RWPE2 (cell line): ENCODE data around the gene EML5.

Experiments
- ATAC-seq: fragments of 200-7000 bp; cut with Tn5 transposase; 3 replicates; pipeline ENCODE4 v1.9.1; 2021; ENCODE audit warnings: low read depth
- DNase-seq: peaks from one replicate; pipeline ENCODE4 v3.0.0-alpha.2; 2020; ENCODE audit warnings: low spot score
- H3K27ac ChIP-seq: fragments of 450-650 bp; 2 replicates; pipeline ENCODE4 v1.5.1; 2017; ENCODE audit warnings: mild to moderate bottlenecking; ENCODE audit not compliant: poor library complexity, severe bottlenecking
- H3K27me3 ChIP-seq: fragments of 250-450 bp; sonication (Bioruptor Pico); 2 replicates; pipeline ENCODE4 v1.5.1; 2021; ENCODE audit warnings: mild to moderate bottlenecking, moderate library complexity; ENCODE audit not compliant: insufficient read depth, poor library complexity, severe bottlenecking
- H3K36me3 ChIP-seq: fragments of 250-450 bp; sonication (Bioruptor Pico); 2 replicates; pipeline ENCODE4 v1.5.1; 2020; ENCODE audit warnings: low read depth, mild to moderate bottlenecking, moderate library complexity
- H3K4me1 ChIP-seq: fragments of 250-450 bp; sonication (Bioruptor Pico); 2 replicates; pipeline ENCODE4 v1.5.1; 2021; ENCODE audit warnings: mild to moderate bottlenecking, moderate library complexity; ENCODE audit not compliant: insufficient read depth, poor library complexity, severe bottlenecking
- H3K4me3 ChIP-seq: fragments of 250-450 bp; sonication (Bioruptor Pico); 2 replicates; pipeline ENCODE4 v1.5.1; 2021; ENCODE audit warnings: mild to moderate bottlenecking, moderate library complexity; ENCODE audit not compliant: severe bottlenecking
- H3K9me3 ChIP-seq: fragments of 250-450 bp; sonication (Bioruptor Pico); 2 replicates; pipeline ENCODE4 v1.5.1; 2021; ENCODE audit warnings: mild to moderate bottlenecking, moderate library complexity; ENCODE audit not compliant: severe bottlenecking
- TF ChIP-seq, protein P1 (sequence below): fragments of 450-650 bp; IDR thresholded peaks from one replicate; pipeline ENCODE4 v1.5.1; 2017; ENCODE audit warnings: mild to moderate bottlenecking, moderate library complexity; ENCODE audit not compliant: poor library complexity, severe bottlenecking

EML5 gene

DNA sequence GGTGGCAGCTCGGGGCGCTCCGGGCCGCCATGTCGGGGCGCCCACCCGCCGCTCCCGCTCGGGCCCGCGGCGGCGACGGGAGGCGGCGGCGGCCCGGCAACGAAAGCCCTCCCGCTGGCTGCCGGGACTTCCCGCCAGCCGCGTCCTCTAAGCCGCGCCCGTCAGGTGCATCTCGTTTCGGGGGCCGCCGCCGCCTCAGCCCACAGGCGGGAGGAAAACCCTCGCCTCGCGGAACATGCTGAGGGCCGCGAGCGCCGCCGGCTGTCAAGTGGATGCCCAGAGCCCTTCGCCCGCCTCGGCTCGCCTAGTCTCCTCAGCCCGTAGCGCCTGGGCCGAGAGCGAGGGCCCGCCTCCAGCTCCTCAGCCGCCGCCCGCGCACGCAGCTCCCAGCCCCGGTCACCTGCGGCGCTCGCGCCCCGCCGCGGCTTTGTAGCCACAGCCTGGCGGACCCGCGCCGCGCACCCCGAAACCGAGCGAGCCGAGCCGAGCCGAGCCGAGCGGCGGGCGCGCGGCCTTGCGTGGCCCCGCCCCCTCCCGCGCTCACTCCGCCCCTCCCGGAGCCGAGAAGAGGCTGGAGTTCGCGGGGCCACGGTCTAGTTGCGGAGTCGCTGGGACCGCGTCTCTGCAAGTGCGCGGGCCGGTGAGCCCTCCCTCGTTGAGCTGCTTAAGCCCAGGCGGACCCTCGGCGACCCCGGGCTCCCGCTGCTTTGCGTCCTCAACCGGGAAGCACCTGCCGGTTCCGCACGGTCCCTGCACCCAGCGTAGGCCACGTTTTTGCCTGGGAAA, at the start of gene EML5:
Gene EML5, minus strand, starts transcription at position 481 of the 786 bp plus-strand sequence. Its CDS starts 450 bp downstream, at position 31.
- H3K27ac ChIP-seq, result no peak within 1 kb of the TSS

DNA sequence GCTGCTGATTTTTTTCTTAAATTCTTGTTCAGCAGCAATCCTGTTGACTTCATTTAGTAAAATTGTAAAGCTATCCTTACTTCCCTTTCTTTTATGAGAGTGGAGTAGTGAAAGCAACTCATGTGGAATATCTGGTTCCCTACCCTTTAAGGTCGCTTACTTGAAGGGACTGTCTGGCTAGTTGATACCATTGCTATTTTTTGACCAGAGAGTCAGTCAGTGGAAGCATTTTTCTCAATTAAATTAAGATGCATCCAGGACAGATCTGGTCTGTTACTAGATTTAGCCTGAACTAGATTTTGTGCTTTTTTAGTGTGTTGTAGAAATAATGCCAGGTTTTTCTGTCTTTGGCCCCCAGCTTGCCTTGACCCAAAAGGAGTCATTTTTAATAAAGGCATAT, 49.7 kb upstream of the EML5 start:
- no peaks in the 10 kb centered on the region for H3K27me3 ChIP-seq
- peak overlapping the region; percentile 10 for H3K27ac ChIP-seq
- peaks cover 27% of the 10 kb centered on the region; the same call in 1 of the 2 replicates for H3K36me3 ChIP-seq
- DNase-seq (no peak), ATAC-seq (no peak)
- no peak overlapping the region for H3K4me3 ChIP-seq
- TF ChIP-seq, protein P1, sequence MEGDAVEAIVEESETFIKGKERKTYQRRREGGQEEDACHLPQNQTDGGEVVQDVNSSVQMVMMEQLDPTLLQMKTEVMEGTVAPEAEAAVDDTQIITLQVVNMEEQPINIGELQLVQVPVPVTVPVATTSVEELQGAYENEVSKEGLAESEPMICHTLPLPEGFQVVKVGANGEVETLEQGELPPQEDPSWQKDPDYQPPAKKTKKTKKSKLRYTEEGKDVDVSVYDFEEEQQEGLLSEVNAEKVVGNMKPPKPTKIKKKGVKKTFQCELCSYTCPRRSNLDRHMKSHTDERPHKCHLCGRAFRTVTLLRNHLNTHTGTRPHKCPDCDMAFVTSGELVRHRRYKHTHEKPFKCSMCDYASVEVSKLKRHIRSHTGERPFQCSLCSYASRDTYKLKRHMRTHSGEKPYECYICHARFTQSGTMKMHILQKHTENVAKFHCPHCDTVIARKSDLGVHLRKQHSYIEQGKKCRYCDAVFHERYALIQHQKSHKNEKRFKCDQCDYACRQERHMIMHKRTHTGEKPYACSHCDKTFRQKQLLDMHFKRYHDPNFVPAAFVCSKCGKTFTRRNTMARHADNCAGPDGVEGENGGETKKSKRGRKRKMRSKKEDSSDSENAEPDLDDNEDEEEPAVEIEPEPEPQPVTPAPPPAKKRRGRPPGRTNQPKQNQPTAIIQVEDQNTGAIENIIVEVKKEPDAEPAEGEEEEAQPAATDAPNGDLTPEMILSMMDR, result no peak
- H3K4me1 ChIP-seq, result peaks cover 14% of the 10 kb centered on the region
- no peaks in the 10 kb centered on the region for H3K9me3 ChIP-seq

More for the DNA sequence above, at the start of gene EML5:
- H3K4me1 ChIP-seq, result no peaks in the 10 kb centered on the region
- no peaks in the 10 kb centered on the region for H3K9me3 ChIP-seq
- H3K4me3 ChIP-seq, result peak within 1 kb of the TSS; percentile 61
- DNase-seq (peak; percentile 86), ATAC-seq (peak; percentile 89)
- H3K27me3 ChIP-seq, result peaks cover 10% of the 10 kb centered on the region
- TF ChIP-seq, protein P1, result peak; percentile 67
- H3K36me3 ChIP-seq, result no peaks in the 10 kb centered on the region

DNA sequence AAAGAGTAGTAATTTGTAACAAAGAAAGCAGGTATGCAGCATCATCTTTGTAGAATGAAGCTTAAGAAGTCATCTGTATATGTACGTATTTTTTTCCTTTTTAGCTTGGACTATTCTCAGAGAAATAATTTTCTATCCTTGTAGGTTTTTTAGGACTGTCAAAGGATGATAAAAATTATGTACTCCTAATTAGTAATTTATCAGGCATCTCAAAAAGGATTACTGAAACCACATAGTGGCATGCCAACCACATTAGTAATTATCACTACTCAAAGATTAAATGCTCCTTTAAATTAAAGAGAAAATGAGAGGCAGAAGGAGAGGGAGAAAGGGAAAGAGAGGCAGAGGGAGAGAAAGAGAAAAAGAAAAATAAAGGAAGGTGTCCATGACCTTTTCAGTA, 49.0 kb upstream of the EML5 start:
- H3K9me3 ChIP-seq, result no peaks in the 10 kb centered on the region
- peak overlapping the region; percentile 10 for H3K27ac ChIP-seq
- H3K36me3 ChIP-seq, result peaks cover 27% of the 10 kb centered on the region; the same call in 1 of the 2 replicates
- no peaks in the 10 kb centered on the region for H3K27me3 ChIP-seq
- peaks cover 12% of the 10 kb centered on the region for H3K4me1 ChIP-seq
- ATAC-seq (peak; percentile 66), DNase-seq (no peak)
- no peak overlapping the region for H3K4me3 ChIP-seq
- TF ChIP-seq, protein P1, result no peak

DNA sequence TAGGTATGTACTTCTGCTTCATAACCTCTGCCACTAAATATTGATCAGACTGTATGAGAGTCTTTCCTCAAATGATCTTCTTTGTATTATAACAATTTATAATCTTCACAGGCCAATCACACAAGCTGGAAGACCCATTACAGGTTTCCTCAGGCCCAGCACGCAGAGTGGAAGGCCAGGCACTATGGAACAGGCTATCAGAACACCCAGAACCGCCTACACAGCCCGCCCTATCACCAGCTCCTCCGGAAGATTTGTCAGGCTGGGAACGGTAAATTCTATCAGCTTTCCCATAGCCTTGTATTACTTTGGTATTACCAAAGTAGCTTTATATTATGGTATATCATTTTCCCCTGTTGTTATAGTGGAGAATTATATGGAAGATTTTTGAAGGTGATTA, 48.2 kb upstream of the EML5 start:
- DNase-seq (no peak), ATAC-seq (no peak)
- TF ChIP-seq, protein P1, result no peak
- Histone ChIP-seq H3K4me3 (no peak overlapping the region), H3K27ac (no peak overlapping the region), H3K27me3 (no peaks in the 10 kb centered on the region), H3K36me3 (peaks cover 27% of the 10 kb centered on the region; the same call in 1 of the 2 replicates), H3K4me1 (peaks cover 12% of the 10 kb centered on the region), H3K9me3 (no peaks in the 10 kb centered on the region)

DNA sequence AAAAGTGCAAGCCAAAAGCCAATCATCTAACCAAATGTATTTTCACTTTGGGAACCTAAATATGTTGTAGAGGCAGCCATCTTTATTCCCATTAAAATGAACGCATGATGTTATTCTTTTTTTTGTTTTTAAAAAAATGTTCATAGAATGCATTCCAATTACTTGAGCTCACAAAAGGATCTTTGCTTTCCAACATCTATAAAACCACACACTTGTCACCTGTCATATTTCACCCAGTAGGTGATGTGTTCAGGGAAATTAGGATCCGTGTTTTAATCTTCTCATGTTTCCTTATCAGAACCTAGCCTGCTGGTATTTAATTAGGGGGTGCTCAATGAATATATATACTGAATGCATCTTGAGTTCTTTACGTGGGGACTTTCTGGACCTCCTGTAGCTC, 45.3 kb upstream of the EML5 start:
- H3K27ac ChIP-seq, result no peak overlapping the region
- H3K9me3 ChIP-seq, result no peaks in the 10 kb centered on the region
- no peak for ATAC-seq
- TF ChIP-seq, protein P1, result no peak
- H3K36me3 ChIP-seq, result peaks cover 20% of the 10 kb centered on the region; the same call in 1 of the 2 replicates
- H3K27me3 ChIP-seq, result no peaks in the 10 kb centered on the region
- peaks cover 30% of the 10 kb centered on the region for H3K4me1 ChIP-seq
- no peak overlapping the region for H3K4me3 ChIP-seq
- DNase-seq, result no peak
